Raji (cell line): ENCODE measurements around the gene GAK.

Source experiments
- POLR2A ChIP-seq: IDR thresholded peaks from 2 replicates; pipeline ENCODE4 v1.6.1; 2011; ENCODE audit warnings: low read depth, low read length, control low read depth; ENCODE audit not compliant: insufficient read depth

The GAK gene

DNA sequence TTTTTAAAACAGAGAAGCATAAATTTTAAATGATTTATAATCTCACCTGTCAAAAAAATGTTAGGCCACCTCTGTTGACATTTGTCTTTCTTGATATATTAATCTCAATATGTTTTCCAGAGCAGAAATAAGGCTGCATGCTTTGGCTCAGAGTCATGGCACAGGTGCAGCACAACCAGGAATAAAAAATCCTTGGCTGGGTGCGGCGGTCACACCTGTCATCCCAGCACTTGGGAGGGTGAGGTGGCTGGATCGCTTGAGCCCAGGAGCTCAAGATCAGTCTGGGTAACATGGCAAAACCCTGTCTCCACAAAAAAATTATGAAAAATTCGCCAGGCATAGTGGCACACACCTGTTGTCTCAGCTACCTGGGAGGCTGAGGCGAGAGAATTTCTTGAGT is 124.3 kb downstream of the GAK start:
- TF ChIP-seq POLR2A = no peak

DNA sequence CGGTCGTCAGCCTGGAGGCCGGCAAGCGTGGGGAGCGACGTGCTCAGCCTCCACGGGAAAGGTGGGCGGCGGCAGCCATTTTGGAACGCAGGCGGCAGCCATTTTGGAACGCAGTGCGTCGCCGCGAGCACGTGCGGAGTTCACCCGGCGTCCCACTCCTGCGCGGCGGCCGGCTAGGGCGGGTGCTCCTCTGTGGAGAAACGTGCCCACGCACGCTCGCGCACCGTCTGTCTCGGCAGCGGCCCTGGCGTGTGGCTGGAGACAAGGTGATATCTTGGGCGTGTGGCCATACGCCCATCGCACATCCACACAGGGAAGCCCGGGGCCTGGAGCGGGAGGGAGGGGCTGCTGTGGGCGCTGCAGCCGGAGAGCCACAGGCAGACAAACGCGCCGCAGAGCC is 127.3 kb downstream of the GAK start:
- TF ChIP-seq POLR2A = no peak

DNA sequence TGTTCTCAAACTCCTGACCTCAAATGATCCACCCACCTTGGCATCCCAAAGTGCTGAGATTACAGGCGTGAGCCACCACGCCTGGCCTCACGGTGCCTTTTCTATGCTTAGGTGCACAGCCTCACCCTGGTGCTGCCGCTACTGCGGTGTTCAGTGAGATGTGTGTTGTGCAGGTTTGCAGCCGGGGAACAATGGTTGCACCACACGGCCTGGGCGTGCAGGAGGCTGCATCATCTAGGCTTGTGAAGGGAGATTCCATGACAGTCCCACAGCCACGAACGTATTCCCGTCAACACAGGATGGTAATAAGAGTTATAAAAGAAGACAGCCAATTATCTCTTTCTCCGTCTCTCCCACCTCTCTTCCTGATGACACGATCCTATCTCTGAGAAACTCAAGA is 128.2 kb downstream of the GAK start:
- TF ChIP-seq POLR2A = no peak

DNA sequence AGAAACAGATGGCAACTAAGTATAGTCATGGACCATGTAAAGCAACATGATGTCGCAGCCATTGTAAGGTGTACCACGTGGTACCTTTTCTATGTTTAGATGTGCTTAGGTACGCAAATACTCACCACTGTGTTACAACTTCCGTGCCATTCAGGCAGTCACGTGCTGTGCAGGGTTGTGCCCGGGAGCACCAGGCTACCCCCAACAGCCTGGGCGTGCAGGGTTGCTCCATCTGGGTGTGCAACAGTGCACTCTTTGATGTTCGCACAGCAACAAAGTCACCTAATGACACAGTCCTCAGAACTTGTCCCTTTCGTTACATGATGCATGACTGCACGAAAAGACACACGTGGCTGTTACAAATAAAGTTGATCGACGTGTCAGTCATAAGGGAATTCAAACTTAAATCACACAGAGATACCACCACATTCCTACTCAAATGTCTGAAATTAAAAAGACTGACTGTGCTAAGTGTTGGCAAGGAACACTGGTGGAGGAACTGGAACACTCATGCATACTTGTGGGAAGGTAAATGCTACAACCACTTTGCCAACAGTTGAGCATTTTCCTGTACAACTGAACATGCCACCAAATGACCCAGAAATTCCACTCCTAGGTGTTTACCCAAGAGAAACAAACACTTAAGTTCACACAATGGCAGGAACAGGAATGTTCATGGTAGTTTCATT is 130.5 kb downstream of the GAK start:
- TF ChIP-seq POLR2A = no peak
